Prostate gland (tissue), 2 donors: ENCODE results near the gene ADGRB3.

Experiments
- POLR2AphosphoS5 ChIP-seq: sonication (generic); formaldehyde crosslinking; IDR thresholded peaks from one replicate; pipeline ENCODE4 v1.6.1; 2017; ENCODE audit warnings: antibody characterized with exemption
- TF ChIP-seq, protein P1 (sequence below), 4 experiments: fragments of 200-600 bp in 2 of 4; fragments of 450-650 bp in 2 of 4; sonication (generic) in 2 of 4; IDR thresholded peaks; 1 replicate in 3 of 4; 2 replicates in 1 of 4; pipeline ENCODE4 v1.5.1; 2016 to 2019; ENCODE audit warnings: antibody characterized with exemption in 4 of 4, mild to moderate bottlenecking in 2 of 4, moderate library complexity in 2 of 4

DNA sequence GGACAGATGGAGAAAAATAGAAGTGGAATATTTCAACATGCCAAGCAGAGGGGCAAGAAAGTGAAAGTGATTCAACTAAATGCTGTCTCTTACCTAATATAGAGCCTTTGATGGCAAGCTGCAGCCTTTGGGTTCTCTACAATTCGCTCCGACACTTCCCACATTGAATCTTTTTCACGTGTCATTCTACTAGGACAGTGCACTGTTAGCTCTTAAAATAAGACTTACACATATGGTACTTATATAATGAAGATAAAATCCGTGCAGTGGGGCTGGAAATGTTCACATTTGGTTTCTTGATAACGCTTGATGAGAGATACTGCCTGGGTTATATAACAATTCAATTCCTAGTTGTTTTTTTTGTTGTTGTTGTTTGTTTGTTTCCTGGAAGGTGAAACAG, 659.3 kb downstream of the ADGRB3 start:
- TF ChIP-seq, protein P1, sequence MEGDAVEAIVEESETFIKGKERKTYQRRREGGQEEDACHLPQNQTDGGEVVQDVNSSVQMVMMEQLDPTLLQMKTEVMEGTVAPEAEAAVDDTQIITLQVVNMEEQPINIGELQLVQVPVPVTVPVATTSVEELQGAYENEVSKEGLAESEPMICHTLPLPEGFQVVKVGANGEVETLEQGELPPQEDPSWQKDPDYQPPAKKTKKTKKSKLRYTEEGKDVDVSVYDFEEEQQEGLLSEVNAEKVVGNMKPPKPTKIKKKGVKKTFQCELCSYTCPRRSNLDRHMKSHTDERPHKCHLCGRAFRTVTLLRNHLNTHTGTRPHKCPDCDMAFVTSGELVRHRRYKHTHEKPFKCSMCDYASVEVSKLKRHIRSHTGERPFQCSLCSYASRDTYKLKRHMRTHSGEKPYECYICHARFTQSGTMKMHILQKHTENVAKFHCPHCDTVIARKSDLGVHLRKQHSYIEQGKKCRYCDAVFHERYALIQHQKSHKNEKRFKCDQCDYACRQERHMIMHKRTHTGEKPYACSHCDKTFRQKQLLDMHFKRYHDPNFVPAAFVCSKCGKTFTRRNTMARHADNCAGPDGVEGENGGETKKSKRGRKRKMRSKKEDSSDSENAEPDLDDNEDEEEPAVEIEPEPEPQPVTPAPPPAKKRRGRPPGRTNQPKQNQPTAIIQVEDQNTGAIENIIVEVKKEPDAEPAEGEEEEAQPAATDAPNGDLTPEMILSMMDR (IDR thresholded peaks at IDR 0.05), result no peak
- TF ChIP-seq POLR2AphosphoS5, result no peak
